GM18861 (cell line): ENCODE results near the gene PIP4K2A.

ENCODE experiments used
- ATAC-seq: cut with Tn5 transposase; IDR thresholded peaks from one replicate; pipeline ENCODE4 v1.9.1; 2021; ENCODE audit not compliant: unreplicated experiment

PIP4K2A gene

DNA sequence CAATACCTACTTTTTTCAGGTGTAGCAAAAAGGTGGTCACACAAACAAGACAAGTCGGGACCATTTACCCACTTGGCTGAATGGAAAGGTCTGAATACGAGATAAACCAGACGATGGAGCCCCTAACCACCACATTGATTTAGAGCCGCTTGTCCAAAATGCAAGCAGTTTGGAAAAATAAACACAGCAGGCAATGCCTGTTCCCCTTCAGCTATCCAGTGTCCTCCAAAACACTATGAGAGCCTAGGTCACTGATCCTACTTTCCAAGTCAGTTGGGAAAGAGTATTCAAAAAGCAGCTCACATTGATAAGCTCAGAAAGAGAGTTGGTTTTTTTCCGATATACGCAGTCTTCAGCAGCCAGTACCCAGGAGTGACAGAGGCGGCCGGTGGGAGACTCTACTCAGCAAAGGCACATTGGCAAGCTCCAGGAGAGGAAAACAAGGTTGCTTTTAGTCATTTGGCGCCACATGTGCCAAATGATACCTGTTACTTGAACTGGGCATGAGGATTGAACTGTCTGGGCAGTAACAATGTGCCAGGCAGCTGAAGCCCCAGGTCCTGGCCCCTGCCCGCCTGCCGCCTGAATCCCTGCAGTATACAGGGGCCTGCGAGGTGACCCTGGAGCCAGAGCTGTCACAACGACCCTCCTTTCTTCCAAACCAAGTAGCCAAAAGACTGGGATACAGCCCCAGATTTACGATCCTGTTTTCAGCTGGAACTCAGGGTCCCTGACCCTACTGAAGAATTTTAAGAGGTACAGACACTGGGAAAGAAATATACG, 109.8 kb downstream of the PIP4K2A start:
- no peak for ATAC-seq

DNA sequence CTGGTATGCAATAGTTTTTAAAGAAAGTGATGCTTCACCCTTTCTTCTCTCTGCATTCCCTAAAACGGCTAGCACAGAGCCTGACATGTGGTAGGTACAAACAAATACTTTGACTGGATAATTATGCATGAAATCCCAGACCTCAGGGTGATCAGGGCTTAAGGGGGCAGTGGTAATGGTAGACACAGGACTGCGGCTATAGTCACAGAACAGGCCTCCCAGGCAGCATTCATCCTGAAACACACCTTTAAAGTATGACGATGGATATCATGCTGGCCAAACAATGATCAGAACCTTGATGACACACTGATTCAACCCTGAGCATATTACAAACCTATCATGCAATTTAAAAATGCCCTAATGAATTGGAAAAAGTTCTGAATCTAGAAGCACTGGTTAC, 110.8 kb downstream of the PIP4K2A start:
- no peak for ATAC-seq

DNA sequence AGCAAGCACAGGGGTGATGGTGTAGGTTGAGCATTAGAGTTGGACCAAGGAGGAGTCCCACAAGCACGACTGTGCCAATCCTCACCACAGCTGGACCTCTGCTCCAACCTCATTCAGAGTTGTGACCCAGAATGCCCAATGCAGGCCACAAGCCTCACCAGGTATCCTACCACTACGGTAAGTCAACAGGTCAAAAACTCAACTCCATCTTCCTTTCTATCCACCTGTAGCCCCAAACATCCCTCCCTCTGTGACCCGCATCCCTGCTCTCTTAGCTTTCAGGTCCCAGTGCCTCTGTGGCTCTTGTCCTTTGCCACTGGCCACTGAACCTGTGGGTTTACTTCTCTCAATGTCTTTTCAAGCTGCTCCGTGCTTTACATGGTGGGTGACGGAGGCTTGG, 112.8 kb downstream of the PIP4K2A start:
- ATAC-seq, result no peak

DNA sequence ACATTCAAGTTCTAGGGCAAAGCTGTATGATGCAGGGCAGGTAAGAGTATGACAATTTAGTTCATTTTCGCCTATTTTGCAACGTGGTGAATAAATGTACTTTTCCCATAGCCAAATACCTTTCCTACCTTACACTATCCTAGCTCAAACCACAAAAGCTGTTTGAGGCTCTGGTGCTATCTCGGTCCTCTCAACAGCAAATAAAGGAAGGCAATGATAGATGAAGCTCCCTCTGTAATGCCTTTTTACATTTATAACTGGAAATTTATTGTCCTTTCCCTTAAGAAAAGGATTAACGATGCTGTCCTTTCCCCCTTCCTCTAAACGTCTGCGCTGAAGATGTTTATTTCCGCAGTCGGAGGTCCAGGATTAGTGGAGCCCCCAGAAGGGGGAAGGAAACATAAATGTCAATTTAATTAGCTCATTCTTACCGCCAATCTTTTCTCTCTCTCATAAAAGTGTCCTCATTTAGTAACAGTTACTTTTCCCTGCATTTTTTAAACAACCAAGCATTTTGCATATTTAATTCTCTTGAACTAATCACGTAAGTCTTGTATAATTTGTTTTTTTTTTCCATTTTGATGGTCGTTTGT, 114.6 kb downstream of the PIP4K2A start:
- no peak for ATAC-seq

DNA sequence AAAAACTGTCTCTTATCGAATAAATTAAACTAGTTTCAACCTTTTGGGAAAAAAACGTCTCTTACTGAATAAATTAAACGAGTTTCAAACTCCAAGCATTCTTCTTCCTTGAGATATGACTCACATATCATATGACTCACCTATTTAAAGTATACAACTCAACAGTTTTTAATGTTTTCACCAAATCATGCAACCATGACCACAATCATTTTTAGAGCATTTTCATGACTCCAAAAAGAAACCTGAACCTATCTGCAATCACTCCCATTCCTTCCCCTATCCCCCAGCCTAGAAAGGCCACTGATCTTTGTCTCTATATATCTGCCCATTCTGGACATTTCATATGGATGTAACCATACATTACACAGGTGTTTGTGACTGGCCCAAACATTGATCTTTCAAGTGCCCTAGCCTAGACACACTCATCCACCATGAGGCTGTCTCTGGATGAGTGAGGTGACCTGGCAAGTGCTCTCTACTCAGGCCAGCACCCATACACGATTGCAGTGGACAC, 115.3 kb downstream of the PIP4K2A start:
- ATAC-seq, result peak; percentile 26

DNA sequence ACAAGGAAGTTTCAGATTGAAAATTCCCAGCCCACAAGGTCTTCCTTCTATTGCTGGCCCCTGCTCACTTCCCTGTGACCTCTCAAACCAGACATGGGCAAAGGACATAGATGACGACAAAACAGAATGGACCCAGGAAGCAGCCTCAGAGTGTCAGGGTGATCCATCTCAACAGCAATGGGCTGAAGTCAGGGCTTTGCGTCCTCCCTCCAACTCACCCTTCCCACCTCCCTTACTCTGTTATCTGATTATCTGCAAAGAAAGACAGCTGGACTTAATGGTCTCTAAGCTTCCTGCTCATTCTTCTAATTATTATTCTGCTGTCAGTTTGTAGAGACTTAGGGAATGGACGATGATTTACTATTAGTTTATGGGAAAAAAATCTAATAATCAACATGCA, 115.9 kb downstream of the PIP4K2A start:
- ATAC-seq, result no peak

DNA sequence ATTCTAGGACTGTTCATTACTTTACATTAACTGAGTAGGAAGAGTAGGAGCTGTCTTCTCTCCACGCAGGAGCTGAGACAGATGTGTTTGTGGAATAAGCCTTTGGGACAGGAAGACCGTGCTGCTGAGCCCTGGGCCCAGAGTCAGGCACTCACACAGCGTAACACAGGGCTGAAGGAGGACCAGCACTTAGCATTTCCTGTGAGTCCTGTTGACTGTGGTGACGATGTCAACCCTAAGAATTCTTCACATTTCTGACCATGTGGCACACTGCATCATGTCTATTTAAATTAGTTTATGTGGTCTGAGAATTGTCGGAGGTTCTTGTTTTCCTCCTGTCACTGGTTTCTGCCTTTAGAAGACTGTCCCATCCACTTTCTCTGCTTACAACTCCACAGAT, 117.2 kb downstream of the PIP4K2A start:
- ATAC-seq, result peak; percentile 65

DNA sequence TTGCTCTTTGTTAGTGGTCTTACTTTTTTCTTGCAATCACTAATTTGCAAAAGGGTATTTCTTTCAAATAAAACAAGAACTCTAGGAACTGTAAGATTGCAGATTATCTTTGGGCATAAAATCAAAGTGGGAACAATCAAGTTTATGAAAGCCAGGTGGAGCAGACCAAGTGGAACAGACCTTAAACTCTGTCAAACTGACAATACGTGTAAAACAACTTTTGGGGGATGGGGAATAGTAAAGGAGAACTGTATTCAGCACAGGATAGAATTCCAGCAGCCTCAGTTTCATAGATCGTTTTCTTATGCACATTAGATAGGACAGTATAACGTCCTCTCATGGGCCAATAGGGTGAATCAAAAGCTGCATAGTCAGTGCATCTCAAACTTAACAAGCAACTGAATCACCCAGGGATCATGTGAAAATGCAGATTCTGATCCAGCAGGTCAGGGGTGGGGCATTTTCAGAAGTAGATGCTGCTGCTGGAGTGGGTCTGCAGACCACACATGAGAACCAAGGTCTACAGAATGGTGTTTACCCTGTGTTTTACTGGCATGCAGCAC, 120.7 kb downstream of the PIP4K2A start:
- ATAC-seq, result no peak

DNA sequence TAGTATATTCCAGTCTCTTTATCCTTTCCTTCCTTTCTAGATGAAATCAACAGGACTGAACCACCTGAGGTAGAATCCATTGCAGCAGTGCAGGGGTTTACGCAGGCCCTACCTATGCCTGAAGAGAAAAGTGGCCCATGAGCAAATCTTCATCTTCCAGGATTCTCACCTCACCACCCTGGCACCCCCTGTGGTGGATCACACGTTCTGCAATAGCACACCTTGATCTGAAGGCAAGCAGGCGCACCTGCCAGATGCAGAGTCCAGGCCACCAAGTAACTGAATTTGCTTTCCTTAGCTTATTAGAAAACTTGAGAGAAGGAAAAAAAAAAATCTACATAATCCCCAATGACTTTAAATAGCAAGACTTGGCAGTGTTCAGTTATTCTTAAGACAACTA, 121.4 kb downstream of the PIP4K2A start:
- no peak for ATAC-seq

DNA sequence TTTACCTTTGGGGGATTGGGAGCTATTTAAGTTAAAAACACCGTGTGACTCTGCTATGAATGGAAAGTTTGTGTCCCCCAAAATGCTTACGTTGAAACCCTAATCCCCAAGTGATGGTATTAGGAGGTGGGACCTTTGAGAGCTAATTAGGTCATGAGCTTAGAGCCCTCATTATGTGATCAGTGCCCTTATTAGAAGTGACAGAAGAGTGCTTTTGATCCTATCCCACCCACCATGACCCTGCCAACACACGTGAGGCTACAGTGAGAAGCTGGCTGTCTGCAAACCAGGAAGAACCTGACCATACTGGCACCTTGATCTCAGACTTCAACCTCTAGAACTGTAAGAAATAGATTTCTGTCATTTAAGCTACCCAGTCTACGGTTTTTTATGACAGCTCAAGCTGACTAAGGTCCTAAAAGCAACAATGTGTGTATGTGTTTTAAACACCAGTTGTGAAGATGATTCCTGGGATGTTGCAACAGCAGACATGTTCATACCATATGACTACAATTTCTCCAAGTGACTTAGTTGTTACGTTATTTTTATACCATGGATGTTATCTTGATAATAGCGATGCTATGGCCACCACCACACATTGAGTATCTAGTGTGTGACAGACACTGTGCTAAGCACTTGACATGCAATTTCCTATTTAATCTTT, 124.4 kb downstream of the PIP4K2A start:
- ATAC-seq, result no peak

DNA sequence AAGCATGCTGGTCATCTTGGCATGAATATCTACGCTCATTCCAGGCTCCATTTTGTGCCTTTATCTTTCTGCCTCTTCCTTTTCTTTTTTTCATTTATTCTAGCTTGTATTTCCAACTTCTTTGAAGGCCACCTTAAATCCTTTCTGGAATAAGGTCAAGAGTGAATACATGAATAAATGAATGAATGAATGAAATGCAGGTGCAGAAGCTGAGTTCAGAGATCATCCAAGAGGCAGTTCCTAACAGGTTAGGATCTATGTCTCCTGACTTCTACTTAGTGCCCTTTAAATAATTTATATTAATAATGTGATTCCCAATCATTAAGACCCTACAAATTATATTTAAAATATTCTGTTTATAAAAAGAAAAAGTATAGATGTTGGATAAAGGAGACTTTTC, 125.9 kb downstream of the PIP4K2A start:
- no peak for ATAC-seq

DNA sequence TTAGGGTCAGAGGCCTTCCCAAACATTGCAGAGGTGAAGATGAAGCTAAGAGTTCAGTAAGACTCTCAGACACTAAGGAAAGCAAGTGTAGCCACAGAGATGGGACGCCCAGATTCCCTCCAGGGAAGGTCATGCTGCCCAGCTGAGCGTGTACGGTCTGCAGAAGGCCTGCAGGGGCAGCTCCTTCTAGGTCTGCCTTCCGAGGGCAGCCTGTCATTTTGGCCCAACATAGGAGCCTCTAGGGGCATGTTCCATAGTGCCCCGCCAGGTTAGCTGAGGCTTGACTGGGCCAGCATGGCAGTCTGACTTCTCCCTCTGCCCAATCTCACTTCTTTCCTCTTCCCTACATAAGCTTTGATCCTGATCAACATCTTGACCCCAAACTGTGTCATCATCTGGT, 130.7 kb downstream of the PIP4K2A start:
- ATAC-seq, result no peak

DNA sequence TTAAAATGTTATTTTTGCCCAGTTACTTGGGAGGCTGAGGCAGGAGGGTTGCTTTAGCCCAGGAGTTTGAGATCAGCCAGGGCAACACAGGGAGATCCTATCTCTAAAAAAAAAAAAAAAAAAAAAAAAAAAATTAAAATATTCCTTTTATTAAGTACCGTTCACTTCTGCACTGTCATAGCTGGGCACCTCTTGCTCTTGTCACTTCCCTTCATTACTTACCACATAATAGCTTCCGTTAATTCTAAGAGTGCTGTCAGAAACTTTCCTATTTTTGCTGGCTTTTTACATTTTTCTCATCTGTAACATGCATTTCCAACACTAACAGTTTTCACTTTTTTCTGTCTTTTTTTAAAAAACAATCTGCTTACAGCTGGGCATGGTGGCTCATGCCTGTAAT, 132.9 kb downstream of the PIP4K2A start:
- ATAC-seq, result no peak

DNA sequence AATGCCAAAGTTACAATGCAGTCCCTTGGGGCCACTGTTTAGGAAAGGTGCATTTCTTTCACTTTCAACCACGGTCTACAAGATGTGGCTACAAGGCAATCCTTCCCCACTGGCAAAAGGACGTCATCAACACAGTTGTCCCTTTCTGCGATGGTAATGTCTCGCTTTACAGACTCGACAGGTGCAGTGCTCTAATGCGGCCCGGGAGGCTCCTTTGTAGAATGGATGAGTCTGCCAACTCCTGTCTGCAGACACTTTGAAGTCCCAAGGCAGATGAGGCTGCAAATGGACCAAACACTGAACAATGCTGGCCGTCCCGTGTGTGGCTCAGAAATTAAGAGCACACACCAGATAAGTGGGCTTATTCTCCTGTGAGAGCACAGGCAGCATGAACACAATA, 133.7 kb downstream of the PIP4K2A start:
- ATAC-seq, result no peak

DNA sequence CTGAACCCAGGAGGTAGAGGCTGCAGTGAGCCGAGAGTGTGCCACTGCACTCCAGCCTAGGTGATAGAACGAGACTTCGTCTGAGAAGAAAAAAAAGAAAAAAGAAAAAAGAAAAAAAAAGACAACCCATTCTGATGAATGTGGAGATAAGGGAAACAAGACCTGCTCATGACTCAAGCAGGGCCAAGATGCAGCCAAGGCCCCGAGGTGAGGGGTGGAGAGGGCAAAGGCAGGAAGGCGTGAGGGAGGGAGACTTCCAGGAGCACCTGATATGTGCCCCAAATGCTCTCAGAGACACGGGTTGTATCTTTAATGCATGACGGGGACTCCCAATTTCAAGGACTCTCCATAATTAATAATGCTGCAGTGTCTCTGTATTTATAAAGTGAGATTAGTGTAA, 134.6 kb downstream of the PIP4K2A start:
- ATAC-seq, result no peak

DNA sequence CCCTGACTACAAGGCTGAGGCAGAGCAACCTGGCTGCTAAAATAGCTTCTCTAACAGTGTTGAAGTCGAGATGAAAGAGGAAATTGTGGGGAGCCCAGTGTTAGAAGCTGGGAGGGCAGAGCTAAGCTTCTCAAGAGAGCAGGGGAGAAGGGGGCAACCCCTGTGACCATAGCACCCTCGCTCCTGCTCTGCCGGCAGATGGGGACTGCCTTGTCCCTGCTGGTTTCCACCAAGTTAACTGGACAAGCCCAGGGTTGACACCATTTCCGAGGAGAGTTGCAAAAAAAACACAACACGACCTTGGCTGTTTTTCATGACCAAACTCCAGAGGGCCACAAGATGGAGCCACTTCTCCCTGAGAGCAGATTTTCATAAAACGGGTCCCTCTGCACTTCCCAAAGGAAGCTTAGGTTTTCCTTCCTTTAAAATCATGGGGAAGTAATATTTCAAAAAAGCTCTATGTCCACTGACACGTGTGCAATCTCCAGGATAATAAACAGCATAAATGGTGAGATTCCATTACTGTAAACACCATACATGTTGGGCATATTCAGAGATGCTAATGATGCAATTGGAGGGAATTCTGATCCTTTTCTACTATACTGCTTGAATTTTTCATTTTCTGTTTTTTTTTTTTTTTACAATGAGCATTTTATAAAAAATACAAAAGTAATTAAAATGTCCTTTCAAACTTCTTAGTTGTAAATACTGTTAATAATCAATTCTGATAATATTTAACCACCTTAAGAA, 140.4 kb downstream of the PIP4K2A start:
- ATAC-seq, result no peak

DNA sequence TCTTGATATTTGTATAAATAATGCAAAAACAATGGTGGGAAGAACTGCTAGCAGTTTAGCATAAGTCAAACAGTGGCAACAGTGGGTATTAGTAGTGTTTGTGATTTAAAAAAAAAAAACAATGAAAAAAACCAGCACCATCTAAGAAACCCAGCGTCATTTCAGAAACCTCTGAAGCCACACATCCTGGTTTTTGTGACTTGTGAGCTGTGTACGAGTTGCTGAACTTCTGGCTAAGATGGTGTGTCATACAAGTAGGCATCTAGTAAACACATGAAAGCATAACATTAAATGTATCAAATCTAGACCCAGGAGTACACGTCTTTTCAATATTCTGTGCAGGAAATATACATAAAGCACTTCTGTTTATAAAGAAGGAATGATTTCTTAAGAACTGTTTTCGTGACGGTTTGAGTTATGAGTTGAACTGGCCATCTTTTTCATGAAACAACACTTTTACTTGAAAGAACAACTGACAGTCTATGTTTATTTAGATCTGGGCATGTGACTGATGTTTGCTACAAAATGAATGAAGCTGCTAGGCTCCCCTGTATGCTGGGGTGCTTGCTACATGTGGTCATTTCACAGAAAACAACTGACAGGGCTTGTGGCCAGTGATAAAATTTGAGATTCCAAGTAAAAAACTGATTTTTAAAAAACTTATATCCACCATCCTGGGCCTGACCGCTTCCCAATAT, 143.5 kb downstream of the PIP4K2A start:
- no peak for ATAC-seq

DNA sequence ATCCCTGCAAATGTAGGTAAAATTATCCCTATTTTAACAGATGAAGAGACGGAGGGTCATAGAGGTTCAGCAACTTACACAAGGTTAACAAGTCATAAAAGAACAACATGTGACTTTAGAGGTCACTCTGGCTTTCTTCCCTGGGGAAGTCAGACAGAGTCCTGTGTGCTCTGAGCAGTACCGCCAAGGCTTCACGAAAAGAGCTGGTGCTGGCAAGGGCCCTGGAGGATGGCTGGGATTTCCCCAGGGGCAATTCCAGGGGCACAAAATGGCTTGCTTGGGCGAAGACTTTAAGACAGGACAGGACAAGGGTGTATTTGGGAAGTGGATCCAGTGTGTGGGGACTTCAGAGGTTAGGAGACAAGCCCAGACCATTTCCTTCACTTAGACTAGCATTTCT, 144.1 kb downstream of the PIP4K2A start:
- ATAC-seq, result no peak

DNA sequence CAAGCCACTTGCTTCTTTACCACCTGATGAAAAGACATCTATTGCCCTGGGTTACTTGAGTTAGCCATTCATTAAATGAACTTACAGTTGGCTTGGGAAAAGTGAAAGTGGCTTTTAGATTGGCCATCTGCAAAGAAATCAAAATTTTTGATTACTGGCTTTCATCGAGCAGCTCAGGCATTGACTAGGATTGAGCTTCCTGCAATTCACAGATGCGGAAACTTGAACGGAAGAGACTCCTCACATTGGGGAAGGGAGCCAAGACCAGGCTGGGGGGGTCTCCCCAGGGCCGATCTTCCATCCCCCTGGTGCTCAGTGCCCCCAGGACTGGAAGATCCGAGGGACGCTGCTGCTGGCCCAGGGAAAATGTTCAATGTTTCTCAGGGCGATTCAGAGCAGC, 145.4 kb downstream of the PIP4K2A start:
- ATAC-seq, result no peak

DNA sequence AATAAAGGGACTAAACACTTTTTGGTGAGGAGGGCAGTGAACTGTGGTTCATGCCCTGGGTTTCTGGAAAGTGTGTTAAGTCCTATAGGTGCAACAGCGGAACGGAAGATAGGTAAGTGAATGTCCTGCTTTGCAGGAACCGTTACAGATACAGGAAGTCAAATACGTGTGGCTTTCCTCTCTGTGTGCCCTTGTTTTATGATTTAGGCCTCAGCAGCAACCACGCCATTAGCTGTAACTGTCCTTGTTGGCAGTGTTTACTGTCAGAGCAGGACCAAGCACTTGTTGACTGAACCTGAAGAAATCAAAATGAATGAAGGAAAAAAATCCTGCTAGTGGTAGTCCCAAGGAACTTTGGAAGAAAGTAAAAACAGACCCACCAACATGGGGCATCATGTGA, 150.3 kb downstream of the PIP4K2A start:
- ATAC-seq, result no peak

DNA sequence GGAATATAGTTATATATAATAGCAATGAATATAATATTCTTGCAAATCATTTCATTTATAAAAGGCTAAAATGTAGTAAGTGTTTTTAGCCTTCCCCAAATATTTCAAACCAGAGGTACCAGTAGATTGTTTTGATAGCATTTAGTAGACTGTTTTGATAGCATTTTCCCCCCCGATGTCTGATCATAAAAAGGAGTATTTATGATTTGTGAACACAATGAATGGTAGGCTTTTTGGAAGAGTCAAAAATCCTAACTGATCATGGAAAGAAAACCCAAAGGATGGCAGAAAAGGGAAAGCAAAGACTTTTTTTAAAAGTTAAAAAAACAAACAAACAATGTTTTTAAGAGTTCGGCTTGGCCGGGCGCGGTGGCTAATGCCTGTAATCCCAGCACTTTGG, 152.5 kb downstream of the PIP4K2A start:
- ATAC-seq, result no peak
